Erythroblast (primary cell): Measurements from ENCODE around the gene ENOX1.

Source experiments
- GATA1 ChIP-seq: IDR thresholded peaks from 2 replicates; pipeline ENCODE4 v1.6.1; 2011; ENCODE audit warnings: low read depth, mild to moderate bottlenecking, control low read depth, low read length, moderate library complexity
- POLR2A ChIP-seq: IDR thresholded peaks from 2 replicates; pipeline ENCODE4 v1.6.1; 2011; ENCODE audit warnings: mild to moderate bottlenecking, low read length

DNA sequence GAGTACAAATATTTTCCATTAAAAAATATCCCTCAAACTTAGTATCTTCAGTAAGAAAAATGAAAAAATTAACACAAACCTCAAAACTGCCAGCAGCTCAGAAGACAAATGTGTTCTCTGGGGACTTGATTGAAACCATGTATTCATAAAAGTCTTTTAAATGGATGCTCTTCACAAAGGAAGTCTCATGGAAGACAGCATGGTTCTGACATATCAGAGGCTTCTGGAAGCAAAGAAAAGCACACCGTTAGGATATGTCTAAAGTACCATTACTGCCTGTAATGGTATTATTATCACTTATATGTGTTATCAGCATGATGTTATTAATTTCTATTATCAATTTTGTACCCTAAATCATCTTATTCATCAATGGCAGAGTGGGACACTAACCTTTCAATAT is 302.8 kb downstream of the ENOX1 start:
- no peak for TF ChIP-seq POLR2A
- TF ChIP-seq GATA1: no peak
